VCaP (cell line): ENCODE results near the gene DPYSL5.
A peak's percentile ranks its signal among the peaks of the same experiment; 100 is the strongest.

Experiments used
- H3K27ac ChIP-seq: fragments of 450-650 bp; 2 replicates; pipeline ENCODE4 v1.5.1; 2017
- TF ChIP-seq, protein P1 (sequence below): fragments of 450-650 bp; conservative IDR thresholded peaks from 2 replicates; pipeline ENCODE4 v1.5.1; 2017; ENCODE audit warnings: mild to moderate bottlenecking, moderate library complexity

The DPYSL5 gene

DNA sequence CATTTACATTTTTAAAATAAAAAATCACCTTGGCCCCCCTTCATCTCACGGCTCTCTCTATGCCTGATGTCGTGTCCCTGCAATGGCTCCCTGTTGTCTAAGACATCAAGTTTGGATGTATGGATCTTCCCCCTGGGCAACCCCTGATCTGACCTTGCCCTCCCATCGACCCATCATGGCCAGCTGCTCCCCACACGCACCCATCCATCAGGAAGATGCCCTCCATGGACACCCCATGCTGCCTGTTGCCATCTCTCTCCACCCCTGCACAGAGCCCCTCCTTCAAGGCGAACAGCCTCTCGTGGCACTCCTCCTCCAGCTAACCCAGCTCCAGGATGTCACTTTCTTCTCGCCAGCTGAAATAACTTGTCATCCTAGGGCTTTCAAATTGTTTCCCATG is 59.5 kb downstream of the DPYSL5 start:
- TF ChIP-seq, protein P1, sequence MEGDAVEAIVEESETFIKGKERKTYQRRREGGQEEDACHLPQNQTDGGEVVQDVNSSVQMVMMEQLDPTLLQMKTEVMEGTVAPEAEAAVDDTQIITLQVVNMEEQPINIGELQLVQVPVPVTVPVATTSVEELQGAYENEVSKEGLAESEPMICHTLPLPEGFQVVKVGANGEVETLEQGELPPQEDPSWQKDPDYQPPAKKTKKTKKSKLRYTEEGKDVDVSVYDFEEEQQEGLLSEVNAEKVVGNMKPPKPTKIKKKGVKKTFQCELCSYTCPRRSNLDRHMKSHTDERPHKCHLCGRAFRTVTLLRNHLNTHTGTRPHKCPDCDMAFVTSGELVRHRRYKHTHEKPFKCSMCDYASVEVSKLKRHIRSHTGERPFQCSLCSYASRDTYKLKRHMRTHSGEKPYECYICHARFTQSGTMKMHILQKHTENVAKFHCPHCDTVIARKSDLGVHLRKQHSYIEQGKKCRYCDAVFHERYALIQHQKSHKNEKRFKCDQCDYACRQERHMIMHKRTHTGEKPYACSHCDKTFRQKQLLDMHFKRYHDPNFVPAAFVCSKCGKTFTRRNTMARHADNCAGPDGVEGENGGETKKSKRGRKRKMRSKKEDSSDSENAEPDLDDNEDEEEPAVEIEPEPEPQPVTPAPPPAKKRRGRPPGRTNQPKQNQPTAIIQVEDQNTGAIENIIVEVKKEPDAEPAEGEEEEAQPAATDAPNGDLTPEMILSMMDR: no peak
- H3K27ac ChIP-seq: peak overlapping the region; percentile 17; the same call in 1 of the 2 replicates

DNA sequence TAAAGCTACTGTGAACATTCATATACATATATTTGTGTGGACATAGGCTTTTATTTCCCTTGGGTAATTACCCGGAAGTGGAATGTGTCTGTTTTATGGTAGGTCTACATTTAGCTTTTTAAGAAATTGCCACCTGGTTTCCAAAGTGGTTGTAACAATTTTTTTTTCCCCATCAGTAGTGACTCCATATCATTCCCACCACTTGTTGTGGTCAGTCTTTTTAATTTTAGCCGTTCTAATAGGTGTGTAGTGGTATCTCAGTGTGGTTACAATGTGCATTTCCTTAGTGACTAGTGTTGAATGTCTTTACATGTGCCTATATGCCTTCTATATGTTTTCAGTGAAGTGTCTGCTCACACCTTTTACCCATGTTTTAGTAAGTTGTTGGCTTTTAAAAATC is 62.2 kb downstream of the DPYSL5 start:
- no peak overlapping the region for H3K27ac ChIP-seq
- TF ChIP-seq, protein P1: no peak

GRCh38 chr2:26911911-26912861 is 64.3 kb downstream of the DPYSL5 start:
- H3K27ac ChIP-seq: no peak overlapping the region
- TF ChIP-seq, protein P1: no peak

GRCh38 chr2:26913606-26913998 is 65.7 kb downstream of the DPYSL5 start:
- TF ChIP-seq, protein P1: no peak
- no peak overlapping the region for H3K27ac ChIP-seq

DNA sequence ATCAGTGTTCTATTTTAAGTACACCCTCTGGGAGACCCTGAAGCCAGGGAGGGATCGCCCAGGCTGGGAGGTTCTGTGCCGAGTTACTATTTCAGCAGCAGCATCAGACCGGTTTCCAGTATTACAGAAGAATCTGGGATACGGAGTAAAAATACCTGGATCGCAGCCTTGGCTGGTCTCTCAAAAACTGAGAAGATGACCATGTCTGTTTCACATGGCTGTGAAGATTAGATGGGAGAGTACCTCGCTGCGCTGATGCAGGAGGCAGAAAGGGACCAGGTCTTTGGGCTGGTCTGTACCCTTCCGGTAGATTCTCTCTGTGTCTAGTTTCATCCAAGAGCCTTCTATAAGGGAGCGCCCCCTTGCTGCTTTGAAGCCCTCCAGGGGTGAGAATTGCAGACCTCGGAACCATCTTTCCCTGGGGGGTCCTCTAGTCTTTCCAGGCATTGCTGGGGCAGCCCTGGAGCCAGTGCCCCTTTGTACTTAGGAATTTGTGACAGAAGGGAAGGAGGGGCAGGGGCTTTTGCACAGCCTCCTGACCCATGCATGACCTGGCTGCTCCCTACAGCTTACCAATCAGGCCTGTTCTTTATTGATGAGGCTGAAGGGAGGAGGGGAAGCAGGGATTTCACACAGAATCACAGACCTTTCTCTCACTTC is 66.2 kb downstream of the DPYSL5 start:
- TF ChIP-seq, protein P1: no peak
- no peak overlapping the region for H3K27ac ChIP-seq

DNA sequence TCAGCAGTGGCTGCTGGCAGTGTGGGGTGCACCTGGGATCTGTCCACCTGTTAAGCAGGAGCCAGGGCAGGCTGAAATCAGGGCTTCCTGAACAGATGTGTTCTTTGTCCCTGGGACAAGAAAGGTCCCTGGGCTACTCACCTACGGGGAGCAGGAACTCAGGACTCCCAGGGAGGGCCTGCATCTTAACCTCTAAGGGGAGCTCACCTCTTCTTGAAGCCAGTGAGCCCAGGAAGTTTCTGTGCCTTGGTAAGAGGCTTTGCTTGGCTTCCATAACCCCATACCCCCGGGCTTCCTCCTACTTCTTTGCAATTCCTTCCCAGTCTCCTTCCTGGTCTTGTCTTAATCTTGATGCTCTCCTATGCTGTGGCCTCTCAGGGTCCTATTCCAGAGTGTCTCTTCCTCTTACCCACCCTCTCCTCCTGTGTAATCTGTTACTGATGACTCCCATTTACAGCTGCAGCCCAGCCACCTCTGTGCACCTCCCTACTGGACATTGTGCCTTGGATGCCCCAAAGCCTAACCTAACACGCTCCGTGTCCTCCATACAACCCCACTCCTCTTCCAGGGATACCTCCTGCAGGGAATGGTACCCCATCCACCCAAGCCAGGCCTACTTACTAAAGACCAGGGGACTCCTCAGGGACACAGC is 66.9 kb downstream of the DPYSL5 start:
- TF ChIP-seq, protein P1: no peak
- H3K27ac ChIP-seq: no peak overlapping the region

DNA sequence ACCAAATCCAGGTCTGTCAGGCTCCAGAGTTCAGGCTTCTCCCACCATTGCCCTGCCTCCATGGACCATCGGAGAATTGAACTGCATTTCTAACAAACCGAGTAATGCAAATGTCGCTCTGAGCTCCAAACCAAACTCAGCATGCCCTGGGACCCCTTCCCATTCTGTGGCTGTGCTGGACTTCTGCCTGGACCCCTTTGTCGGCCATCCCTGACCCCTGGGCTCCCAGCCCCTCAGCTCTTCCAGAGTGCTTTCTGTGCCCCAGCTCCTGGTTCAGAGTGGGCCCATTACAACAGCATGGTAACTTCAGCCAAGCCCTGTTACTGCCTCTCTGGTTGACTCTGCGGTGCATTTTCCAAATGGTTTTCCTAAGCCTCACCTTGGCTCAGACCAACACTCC is 67.4 kb downstream of the DPYSL5 start:
- H3K27ac ChIP-seq: no peak overlapping the region
- TF ChIP-seq, protein P1: no peak
